GM18526 (cell line): Measurements from ENCODE around the gene AOC1.

ENCODE experiments used
- POLR2A ChIP-seq: IDR thresholded peaks from 3 replicates; pipeline ENCODE4 v1.6.1; 2011; ENCODE audit not compliant: insufficient read length; ENCODE audit errors: extremely low read depth

The AOC1 gene

GRCh38 chr7:150826061-150826849, 26.1 kb upstream of the AOC1 start:
- TF ChIP-seq POLR2A = no peak

- no peak for TF ChIP-seq POLR2A
These were observed 23.9 kb upstream of the AOC1 start for GRCh38 chr7:150828384-150828783.

- no peak for TF ChIP-seq POLR2A
These were observed 22.9 kb upstream of the AOC1 start for GRCh38 chr7:150829426-150829825.

- no peak for TF ChIP-seq POLR2A
These were observed 21.4 kb upstream of the AOC1 start for GRCh38 chr7:150830937-150831336.

- TF ChIP-seq POLR2A = no peak
These were observed 20.5 kb upstream of the AOC1 start for GRCh38 chr7:150831851-150832250.

- no peak for TF ChIP-seq POLR2A
These were observed 17.3 kb upstream of the AOC1 start for GRCh38 chr7:150835019-150835418.

- TF ChIP-seq POLR2A = no peak
These were observed 16.5 kb upstream of the AOC1 start for GRCh38 chr7:150835702-150836280.

- TF ChIP-seq POLR2A = no peak
These were observed 13.2 kb upstream of the AOC1 start for GRCh38 chr7:150838965-150839650.

- no peak for TF ChIP-seq POLR2A
These were observed 10.3 kb upstream of the AOC1 start for GRCh38 chr7:150842018-150842417.

- TF ChIP-seq POLR2A = no peak
These were observed 9.6 kb upstream of the AOC1 start for GRCh38 chr7:150842716-150843115.

- no peak for TF ChIP-seq POLR2A
These were observed 6.9 kb upstream of the AOC1 start for GRCh38 chr7:150845421-150845861.

- TF ChIP-seq POLR2A = no peak
These were observed 5.8 kb upstream of the AOC1 start for GRCh38 chr7:150846291-150847115.

- TF ChIP-seq POLR2A = no peak
These were observed 4.8 kb upstream of the AOC1 start for GRCh38 chr7:150847536-150847935.

GRCh38 chr7:150848111-150848510, 4.2 kb upstream of the AOC1 start:
- no peak for TF ChIP-seq POLR2A

GRCh38 chr7:150848561-150849115, 3.7 kb upstream of the AOC1 start:
- TF ChIP-seq POLR2A = no peak

GRCh38 chr7:150849204-150849775, 3.0 kb upstream of the AOC1 start:
- TF ChIP-seq POLR2A = no peak
